GM19240 (cell line): Measurements from ENCODE around the gene OTOS.

Experiments used
- DNase-seq: peaks from one replicate; pipeline ENCODE4 v3.0.0; 2011; ENCODE audit warnings: low spot score; ENCODE audit not compliant: insufficient read length

The OTOS gene

DNA sequence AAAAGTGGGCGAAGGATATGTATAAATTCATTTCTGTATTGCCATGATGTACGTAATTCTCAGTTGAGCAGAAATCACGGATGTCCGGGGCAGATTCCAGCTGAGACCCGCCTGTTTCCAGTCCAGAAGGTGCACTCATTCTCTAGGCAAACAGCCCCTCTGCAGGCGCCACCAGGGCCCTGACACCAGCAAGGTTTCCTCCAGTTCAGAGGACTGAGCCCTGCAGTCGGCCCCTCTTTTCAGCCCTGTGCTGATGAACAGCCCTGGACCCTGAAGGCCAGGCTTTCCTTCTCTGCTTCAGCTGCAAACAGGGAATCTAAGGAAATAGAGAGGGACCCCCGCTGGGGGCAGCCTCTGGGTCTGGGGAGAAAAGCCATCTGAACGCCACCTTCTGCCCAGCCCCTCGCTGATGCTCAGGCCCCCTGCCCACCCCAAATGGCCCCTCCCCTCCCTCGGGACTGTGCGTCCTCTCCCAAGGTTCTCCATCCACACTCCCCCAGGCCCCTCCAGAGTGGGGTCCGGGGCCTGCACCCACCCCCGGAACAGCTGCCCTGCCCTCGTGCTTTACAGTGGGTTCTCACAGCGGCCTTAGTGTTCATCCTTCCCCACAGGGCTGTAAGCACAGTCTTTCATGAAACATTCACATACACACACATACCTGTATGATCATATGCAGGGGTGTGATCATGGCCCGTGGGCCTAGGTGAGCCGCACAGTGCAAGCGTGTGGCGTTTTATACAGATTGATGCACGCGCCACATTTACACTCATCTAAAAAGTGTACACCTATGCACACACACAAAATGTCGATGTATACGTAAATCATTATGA is 16.4 kb downstream of the OTOS start:
- DNase-seq, result no peak

DNA sequence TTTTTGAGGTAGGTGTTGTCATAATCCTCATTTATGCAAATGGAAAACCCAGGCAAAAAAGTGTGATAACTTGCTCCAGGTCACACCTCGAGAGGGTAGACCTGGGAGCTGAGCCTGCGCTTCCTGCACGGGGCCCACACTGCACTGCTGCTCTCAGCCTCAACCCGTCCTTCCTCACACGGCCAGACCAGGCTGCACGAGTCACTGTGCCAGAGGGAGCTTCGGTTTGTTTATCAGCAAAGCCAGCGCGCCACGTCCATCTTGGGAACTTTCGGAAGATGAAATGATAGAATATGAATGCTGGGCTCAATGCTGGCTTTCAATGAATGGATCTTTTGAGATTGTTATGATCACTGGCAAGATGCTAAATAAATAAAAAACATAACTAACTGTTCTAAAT is 18.8 kb downstream of the OTOS start:
- DNase-seq, result no peak

GRCh38 chr2:240121190-240121589 is 19.3 kb downstream of the OTOS start:
- DNase-seq, result peak; percentile 40

GRCh38 chr2:240114233-240114632 is 26.2 kb downstream of the OTOS start:
- no peak for DNase-seq

DNA sequence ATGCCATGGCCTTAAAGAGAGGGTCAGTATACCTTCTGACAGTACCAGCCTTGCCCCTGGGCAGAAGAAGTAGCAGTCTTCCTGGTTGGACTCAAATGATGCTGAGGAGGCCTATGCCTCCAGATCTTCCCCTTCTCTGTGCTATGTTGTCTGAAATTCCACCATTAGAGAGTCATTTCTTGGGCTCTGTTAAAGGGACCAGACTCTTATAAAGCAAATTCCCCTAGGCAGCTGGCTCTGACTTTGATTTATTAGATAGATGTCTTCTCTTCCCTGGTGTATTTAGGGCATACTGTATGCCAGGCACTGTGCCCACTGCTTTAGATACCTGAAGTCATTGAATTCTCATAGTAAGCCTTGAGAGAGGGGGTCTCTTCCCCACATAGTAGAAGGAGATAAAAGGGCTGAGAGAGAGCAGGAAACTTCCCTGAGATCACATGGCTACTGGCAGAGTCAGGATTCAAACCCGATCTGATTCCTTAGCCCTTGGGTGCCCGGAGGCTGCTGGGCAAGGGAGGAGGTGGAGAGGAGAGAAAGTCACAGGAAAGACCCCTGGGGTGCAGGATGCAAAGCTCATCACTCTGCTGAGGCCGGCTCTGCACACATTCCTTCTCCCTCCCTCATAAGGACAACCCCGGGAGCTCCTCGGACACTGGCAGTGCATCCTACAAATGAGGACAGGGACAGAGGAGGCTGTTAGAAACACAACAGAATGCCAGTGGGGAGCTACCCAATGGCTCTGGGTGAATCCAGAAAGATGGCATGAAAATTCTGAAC is 27.4 kb downstream of the OTOS start:
- no peak for DNase-seq

GRCh38 chr2:240111253-240111652 is 29.2 kb downstream of the OTOS start:
- no peak for DNase-seq

GRCh38 chr2:240109386-240109785 is 31.1 kb downstream of the OTOS start:
- no peak for DNase-seq

GRCh38 chr2:240107477-240107796 is 33.0 kb downstream of the OTOS start:
- no peak for DNase-seq

DNA sequence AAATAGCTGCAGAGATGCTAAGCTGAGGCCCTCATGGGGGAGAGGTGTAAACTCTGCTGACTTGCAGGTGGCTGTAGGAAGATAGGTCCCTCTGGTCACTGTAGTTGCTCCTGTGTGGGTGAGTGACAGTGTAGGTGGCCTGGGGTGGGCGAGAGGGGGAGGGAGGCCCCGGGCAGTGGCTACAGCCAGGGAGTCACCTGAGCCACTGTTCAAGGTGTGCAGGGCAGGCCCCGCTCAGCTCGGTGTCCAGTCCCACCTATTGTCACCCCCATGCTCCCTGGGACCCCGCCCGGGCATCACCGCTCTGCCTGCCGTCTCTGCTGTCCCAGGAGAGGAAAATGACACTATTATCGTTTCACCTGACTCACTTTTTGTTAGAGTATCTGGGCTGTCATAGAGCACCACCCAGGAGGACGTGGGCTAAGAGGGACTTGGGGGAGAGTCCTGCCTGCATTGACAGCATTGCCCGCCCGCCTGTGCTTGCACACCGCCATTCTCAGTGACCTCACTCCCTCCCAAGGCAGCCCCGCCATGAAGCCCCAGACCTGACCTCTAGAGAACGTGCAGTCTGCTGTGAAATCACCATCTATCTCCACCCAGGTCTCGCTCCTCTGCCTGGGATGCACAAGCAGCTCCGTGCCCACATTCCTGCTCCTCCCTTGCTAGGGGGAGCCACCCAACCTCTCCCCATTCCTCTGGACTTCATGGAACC is 33.5 kb downstream of the OTOS start:
- no peak for DNase-seq

- DNase-seq, result no peak
These were observed 34.5 kb downstream of the OTOS start for GRCh38 chr2:240105982-240106381.

DNA sequence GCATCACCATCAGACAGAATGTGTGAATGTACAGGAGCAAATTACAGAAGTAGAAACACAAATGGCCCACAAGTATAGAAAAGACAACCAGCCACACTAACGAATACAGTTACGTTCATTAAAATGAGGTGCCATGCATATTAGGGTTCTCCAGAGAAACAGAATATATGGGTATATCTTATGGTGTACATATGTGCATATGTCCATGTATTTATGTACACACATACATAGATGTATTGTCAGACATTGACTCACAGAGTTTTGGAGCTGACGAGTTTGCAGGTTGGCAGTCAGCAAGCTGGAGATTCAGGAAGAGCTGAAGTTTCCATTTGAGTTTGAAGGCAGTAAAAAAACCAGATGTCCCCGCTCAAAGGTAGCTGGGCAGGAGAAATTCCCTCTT is 37.3 kb downstream of the OTOS start:
- no peak for DNase-seq

DNA sequence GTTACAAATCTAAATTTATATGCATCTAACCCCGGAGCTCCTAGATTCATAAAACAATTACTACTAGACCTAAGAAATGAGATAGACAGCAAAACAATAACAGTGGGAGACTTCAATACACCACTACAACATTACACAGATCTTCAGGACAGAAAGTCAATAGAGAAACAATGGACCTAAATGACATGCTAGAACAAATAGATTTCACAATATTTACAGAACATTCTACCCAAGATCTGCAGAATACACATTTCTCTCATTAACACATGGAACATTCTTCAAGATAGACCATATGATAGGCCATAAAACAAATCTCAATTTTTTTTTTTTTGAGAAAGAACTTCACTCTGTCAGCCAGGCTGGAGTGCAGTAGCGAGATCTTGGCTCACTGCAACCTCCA is 42.1 kb downstream of the OTOS start:
- no peak for DNase-seq

GRCh38 chr2:240095556-240096523 is 44.6 kb downstream of the OTOS start:
- DNase-seq, result no peak

GRCh38 chr2:240089306-240089705 is 51.2 kb downstream of the OTOS start:
- DNase-seq, result no peak
